ENCODE data around the gene PGAM5. TPM values are rescaled to one million over a fixed set of nuclear protein-coding genes. Genes with fewer than 3 reads are reported as not detected.

PGAM5 gene
- polyA plus RNA-seq, 1 experiment, result 8.9 TPM

DNA sequence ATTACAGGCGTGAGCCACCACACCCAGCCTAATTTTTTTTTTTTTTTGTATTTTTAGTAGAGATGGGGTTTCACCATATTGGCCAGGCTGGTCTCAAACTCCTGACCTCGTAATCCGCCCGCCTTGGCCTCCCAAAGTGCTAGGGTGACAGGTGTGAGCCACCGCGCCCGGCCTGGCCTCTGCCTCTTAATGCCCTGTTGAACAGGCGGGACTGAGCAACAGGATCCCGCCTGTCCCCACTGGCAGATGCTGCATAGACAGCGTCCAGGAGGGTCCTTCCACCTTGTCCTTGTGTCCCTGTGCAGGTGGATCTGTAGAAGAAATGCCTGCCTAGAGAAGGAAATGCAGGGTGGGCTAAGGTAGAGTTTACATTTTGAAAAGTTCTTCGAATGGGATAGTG, 5.7 kb downstream of the PGAM5 start:
- CTCF ChIA-PET, result no interaction called here
- POLR2A ChIA-PET, result no interaction called here
- Histone ChIP-seq H3K9me3 (ENCODE audit: control insufficient read depth, insufficient read depth, low read length) (peaks cover 4% of the 10 kb centered on the region; the same call in 1 of the 2 replicates), H3K27ac (ENCODE audit: low read depth, low read length) (no peak overlapping the region), H3K27me3 (ENCODE audit: control insufficient read depth, insufficient read depth, low read length) (no peaks in the 10 kb centered on the region), H3K4me3 (ENCODE audit: low read depth, low read length) (no peak overlapping the region)
- no peak for DNase-seq (ENCODE audit: low read depth, low spot score)
- TF ChIP-seq, protein P1, sequence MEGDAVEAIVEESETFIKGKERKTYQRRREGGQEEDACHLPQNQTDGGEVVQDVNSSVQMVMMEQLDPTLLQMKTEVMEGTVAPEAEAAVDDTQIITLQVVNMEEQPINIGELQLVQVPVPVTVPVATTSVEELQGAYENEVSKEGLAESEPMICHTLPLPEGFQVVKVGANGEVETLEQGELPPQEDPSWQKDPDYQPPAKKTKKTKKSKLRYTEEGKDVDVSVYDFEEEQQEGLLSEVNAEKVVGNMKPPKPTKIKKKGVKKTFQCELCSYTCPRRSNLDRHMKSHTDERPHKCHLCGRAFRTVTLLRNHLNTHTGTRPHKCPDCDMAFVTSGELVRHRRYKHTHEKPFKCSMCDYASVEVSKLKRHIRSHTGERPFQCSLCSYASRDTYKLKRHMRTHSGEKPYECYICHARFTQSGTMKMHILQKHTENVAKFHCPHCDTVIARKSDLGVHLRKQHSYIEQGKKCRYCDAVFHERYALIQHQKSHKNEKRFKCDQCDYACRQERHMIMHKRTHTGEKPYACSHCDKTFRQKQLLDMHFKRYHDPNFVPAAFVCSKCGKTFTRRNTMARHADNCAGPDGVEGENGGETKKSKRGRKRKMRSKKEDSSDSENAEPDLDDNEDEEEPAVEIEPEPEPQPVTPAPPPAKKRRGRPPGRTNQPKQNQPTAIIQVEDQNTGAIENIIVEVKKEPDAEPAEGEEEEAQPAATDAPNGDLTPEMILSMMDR (IDR thresholded peaks at IDR 0.05; ENCODE audit: low read depth, low read length), result no peak

DNA sequence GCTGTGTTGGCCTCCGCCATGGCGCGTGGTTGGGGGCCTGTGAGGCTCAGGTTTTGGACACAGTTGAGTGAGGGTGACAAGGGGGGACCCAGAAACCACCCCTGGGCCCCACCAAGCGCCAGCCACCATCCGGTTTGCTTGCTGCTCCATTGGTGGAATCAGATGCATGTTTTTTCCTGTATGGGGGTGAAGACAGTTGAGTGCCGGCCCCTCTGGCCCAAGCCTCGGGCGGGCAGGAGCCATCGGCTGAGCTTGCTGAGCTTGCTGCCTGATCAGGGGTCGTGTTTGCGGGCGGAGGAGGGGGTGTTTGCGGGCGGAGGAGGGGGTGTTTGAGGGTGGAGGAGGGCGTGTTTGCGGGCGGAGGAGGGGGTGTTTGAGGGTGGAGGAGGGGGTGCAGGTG, 6.4 kb downstream of the PGAM5 start:
- H3K4me3 ChIP-seq (ENCODE audit: low read depth, low read length), result no peak overlapping the region
- TF ChIP-seq, protein P1 (IDR thresholded peaks at IDR 0.05; ENCODE audit: low read depth, low read length), result no peak
- no peaks in the 10 kb centered on the region for H3K27me3 ChIP-seq (ENCODE audit: control insufficient read depth, insufficient read depth, low read length)
- no peak overlapping the region for H3K27ac ChIP-seq (ENCODE audit: low read depth, low read length)
- DNase-seq (ENCODE audit: low read depth, low spot score), result no peak
- ChIA-PET CTCF (no interaction called here), POLR2A (interaction anchor here (1.0 kb wide), 1 partner anchor 38 kb away, joined by 4 read pairs; no protein-coding TSS in a partner anchor)
- peaks cover 4% of the 10 kb centered on the region; the same call in 1 of the 2 replicates for H3K9me3 ChIP-seq (ENCODE audit: control insufficient read depth, insufficient read depth, low read length)

- CTCF ChIA-PET, result no interaction called here
- POLR2A ChIA-PET, result interaction anchor here (1.0 kb wide), 1 partner anchor 37 kb away, joined by 4 read pairs; no protein-coding TSS in a partner anchor
- Histone ChIP-seq H3K9me3 (ENCODE audit: control insufficient read depth, insufficient read depth, low read length) (peaks cover 4% of the 10 kb centered on the region; the same call in 1 of the 2 replicates), H3K27me3 (ENCODE audit: control insufficient read depth, insufficient read depth, low read length) (no peaks in the 10 kb centered on the region), H3K4me3 (ENCODE audit: low read depth, low read length) (no peak overlapping the region), H3K27ac (ENCODE audit: low read depth, low read length) (no peak overlapping the region)
- DNase-seq (ENCODE audit: low read depth, low spot score), result no peak
- TF ChIP-seq, protein P1 (IDR thresholded peaks at IDR 0.05; ENCODE audit: low read depth, low read length), result no peak
Measured at GRCh38 chr12:132717531-132718387, 7.1 kb downstream of the PGAM5 start.

GRCh38 chr12:132718644-132719043, 8.0 kb downstream of the PGAM5 start:
- ChIA-PET POLR2A (no interaction called here), CTCF (no interaction called here)
- TF ChIP-seq, protein P1 (IDR thresholded peaks at IDR 0.05; ENCODE audit: low read depth, low read length), result no peak
- H3K27ac ChIP-seq (ENCODE audit: low read depth, low read length), result no peak overlapping the region
- no peak overlapping the region for H3K4me3 ChIP-seq (ENCODE audit: low read depth, low read length)
- H3K27me3 ChIP-seq (ENCODE audit: control insufficient read depth, insufficient read depth, low read length), result no peaks in the 10 kb centered on the region
- no peak for DNase-seq (ENCODE audit: low read depth, low spot score)
- peaks cover 7% of the 10 kb centered on the region; the same call in 1 of the 2 replicates for H3K9me3 ChIP-seq (ENCODE audit: control insufficient read depth, insufficient read depth, low read length)
